AG04450 (cell line): Measurements from ENCODE around the gene S100A5. TPM values are rescaled to one million over a fixed set of nuclear protein-coding genes. Genes with fewer than 3 reads are reported as not detected.

Experiments
- CTCF ChIA-PET: fragments of 300-600, 350-600 bp; formaldehyde crosslinking; extraction: SDS; loops from one replicate; lab custom pipeline; 2022; ENCODE audit warnings: antibody characterized with exemption, inconsistent platforms; lab: Charles Lee
- POLR2A ChIA-PET: fragments of 350-600 bp; formaldehyde crosslinking; extraction: SDS; loops from one replicate; lab custom pipeline; 2021; ENCODE audit warnings: antibody characterized with exemption, inconsistent platforms; lab: Yijun Ruan, JAX
- DNase-seq: peaks from one replicate; pipeline ENCODE4 v3.0.0-alpha.2; 2011; ENCODE audit warnings: low read depth, low spot score
- H3K27ac ChIP-seq: one replicate; pipeline ENCODE4 v1.5.1; 2012; ENCODE audit warnings: low read depth, low read length, control low read depth
- H3K27me3 ChIP-seq: one replicate; pipeline ENCODE4 v1.6.0; 2012; ENCODE audit warnings: low read length; ENCODE audit not compliant: control insufficient read depth, insufficient read depth
- H3K4me3 ChIP-seq: 2 replicates; pipeline ENCODE4 v1.5.1; 2011; ENCODE audit warnings: mild to moderate bottlenecking, low read depth, low read length, control low read depth
- H3K9me3 ChIP-seq: 2 replicates; pipeline ENCODE4 v1.5.1; 2012; ENCODE audit warnings: low read length; ENCODE audit not compliant: control insufficient read depth, insufficient read depth
- CTCF ChIP-seq: IDR thresholded peaks from 2 replicates; pipeline ENCODE4 v1.5.1; 2011; ENCODE audit warnings: low read depth, low read length, control low read depth, inconsistent platforms
- polyA plus RNA-seq: library from polyadenylated mRNA; depleted of rRNA; stranded (reverse); fragments of >200 nt; gene quantifications from 2 replicates; pipeline ENCODE4 v1.2.3, GENCODE V29; 2011

S100A5 gene
- polyA plus RNA-seq, 1 experiment: 0.42 TPM

DNA sequence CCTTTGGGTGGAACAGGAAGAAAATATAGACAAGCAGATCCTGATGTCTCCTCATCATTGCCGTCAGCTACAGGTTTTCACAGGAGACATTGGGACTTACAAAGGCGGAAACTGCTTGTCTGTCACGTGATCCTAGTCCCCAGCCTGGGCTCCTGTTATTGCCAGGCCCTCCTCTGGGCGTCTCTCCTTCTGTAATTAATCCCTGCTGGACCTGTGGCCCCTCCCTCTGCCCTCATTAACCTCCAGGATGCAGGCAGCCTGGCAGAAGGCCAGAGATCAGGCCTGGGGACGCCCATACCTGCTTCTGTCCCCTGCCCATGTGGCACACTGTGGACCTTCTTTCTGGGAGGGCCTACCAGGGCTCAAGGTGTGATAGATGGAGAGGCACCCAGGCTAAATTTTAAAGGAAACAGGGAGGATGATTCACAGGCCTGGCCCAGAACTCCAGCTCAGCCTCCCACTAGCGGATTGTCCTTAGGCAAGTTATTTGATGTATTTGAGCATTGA, 2.4 kb downstream of the S100A5 start:
- H3K27ac ChIP-seq: no peak overlapping the region
- no peak for DNase-seq
- no peak for TF ChIP-seq CTCF
- no peaks in the 10 kb centered on the region; the same call in 1 of the 2 replicates for H3K9me3 ChIP-seq
- no peak overlapping the region for H3K4me3 ChIP-seq
- ChIA-PET POLR2A (no interaction called here), CTCF (interaction anchor here (1.3 kb wide), 1 partner anchor 28 kb away, joined by 4 read pairs; no protein-coding TSS in a partner anchor)
- no peaks in the 10 kb centered on the region for H3K27me3 ChIP-seq

- TF ChIP-seq CTCF: no peak
- CTCF ChIA-PET: interaction anchor here (0.7 to 1.3 kb wide), 2 partner anchors 13 to 27 kb away, joined by 3 to 4 read pairs; no protein-coding TSS in a partner anchor
- POLR2A ChIA-PET: no interaction called here
- no peak for DNase-seq
- Histone ChIP-seq H3K9me3 (no peaks in the 10 kb centered on the region; the same call in 1 of the 2 replicates), H3K27me3 (no peaks in the 10 kb centered on the region), H3K27ac (no peak overlapping the region), H3K4me3 (no peak overlapping the region)
Measured at GRCh38 chr1:153537376-153537730, 3.4 kb downstream of the S100A5 start.

- ChIA-PET CTCF (interaction anchor here (1.3 to 3.1 kb wide), 2 partner anchors 26 to 32 kb away, joined by 4 to 24 read pairs; no protein-coding TSS in a partner anchor), POLR2A (interaction anchor here (0.9 to 5.2 kb wide), 7 partner anchors 8 to 97 kb away, joined by 3 to 76 read pairs (median 9); partner anchors contain the start of genes S100A2 and S100A4)
- no peaks in the 10 kb centered on the region for H3K27me3 ChIP-seq
- DNase-seq: no peak
- no peak for TF ChIP-seq CTCF
- peak overlapping the region; percentile 98; the same call in 1 of the 2 replicates for H3K4me3 ChIP-seq
- peak overlapping the region; percentile 77 for H3K27ac ChIP-seq
- H3K9me3 ChIP-seq: no peaks in the 10 kb centered on the region; the same call in 1 of the 2 replicates
Measured at GRCh38 chr1:153536671-153537375, 3.9 kb downstream of the S100A5 start.

- Histone ChIP-seq H3K4me3 (peak overlapping the region; percentile 98), H3K27me3 (no peaks in the 10 kb centered on the region), H3K9me3 (no peaks in the 10 kb centered on the region; the same call in 1 of the 2 replicates), H3K27ac (peak overlapping the region; percentile 77)
- ChIA-PET CTCF (interaction anchor here (1.8 to 3.1 kb wide), 5 partner anchors 26 to 98 kb away, joined by 5 to 24 read pairs (median 11); partner anchors contain the start of genes CHTOP and S100A13), POLR2A (interaction anchor here (0.8 to 5.2 kb wide), 9 partner anchors 9 to 98 kb away, joined by 3 to 76 read pairs (median 9); partner anchors contain the start of genes S100A1, S100A13, S100A2 and S100A4)
- peak; percentile 76 for DNase-seq
- no peak for TF ChIP-seq CTCF
Measured at GRCh38 chr1:153536012-153536670, 4.6 kb downstream of the S100A5 start.
